ENCODE results near the gene NDUFV3. TPM values are rescaled to one million over a fixed set of nuclear protein-coding genes. Genes with fewer than 3 reads are reported as not detected.

NDUFV3 gene
- 27.3 and 32.9 TPM in 2 replicates for polyA plus RNA-seq (2012; rRNA removed)
- polyA plus RNA-seq (2012; cell fraction: cytosol; rRNA removed) = 22.8 and 24.3 TPM in 2 replicates
- polyA plus RNA-seq (2012; cell fraction: nucleus; rRNA removed) = 26.2 and 27.4 TPM in 2 replicates

DNA sequence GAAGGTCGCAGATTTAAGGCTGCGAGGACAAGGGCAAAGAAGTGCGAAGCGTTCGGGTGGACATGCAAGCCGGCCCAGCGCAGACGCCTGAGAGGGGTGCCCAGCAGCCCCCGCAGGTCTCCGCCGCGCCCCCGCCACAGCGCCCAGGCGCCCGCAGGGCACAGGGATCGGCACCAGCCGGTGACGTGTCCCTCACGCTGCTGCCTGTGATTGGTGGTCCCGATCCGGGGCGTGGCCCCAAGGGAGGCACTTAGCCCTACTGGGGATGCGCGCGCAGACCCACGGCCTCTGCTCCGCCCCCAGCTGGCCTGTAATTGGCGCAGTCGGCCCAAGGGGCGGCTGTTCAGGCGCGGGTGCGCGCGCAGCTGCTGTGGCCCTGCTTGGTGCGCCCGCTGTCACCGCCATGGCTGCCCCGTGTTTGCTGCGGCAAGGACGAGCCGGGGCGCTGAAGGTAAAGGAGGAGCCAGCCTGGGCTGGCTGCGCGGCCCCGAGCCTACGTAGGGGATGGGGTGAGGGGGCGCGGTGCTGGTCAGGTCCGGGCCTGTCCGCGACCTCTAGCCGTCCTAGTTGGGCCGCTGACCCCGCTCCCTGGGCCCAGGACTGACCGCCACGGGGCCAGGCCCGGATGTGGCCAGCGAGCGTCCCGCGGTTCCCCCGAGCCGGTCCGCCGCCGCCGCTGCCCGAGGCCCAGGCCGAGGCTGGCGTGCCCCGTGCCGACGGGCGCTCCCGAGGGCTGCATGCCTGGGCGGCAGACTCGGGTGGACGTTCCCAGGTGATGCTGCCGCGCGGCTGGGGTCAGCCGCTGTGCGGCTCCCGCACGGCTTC lies at the start of gene NDUFV3:
Gene NDUFV3, plus strand, starts transcription at position 379 of the 825 bp plus-strand sequence. Its CDS starts 25 bp downstream, at position 404.
- ChIA-PET POLR2A (interaction anchor here (0.7 to 1.5 kb wide), 5 partner anchors 14 to 300 kb away, joined by 3 to 4 read pairs (median 3); partner anchors contain the start of genes PDE9A, PKNOX1 and WDR4), CTCF (interaction anchor here (0.8 to 1.3 kb wide), 2 partner anchors 16 to 239 kb away, joined by 3 to 4 read pairs; partner anchors contain the start of gene PDE9A)
- peaks cover 5% of the 10 kb centered on the region; the same call in 1 of the 2 replicates for H4K20me1 ChIP-seq (ENCODE audit: insufficient read depth)
- H3K4me2 ChIP-seq = peak within 1 kb of the TSS; percentile 94
- peaks cover 8 to 22% of the 10 kb centered on the region in 2 experiments for H3K36me3 ChIP-seq (replicated peaks in 1 of 2; ENCODE audit: control insufficient read depth in 1 of 2, insufficient read depth in 2 of 2, low read length in 1 of 2)
- H3K4me1 ChIP-seq (ENCODE audit: control insufficient read depth in 1 of 2, insufficient read depth in 2 of 2, low read depth in 1 of 2, low read length in 1 of 2) = peaks cover 4 to 5% of the 10 kb centered on the region in 2 experiments; a peak in 2 of 4 replicates
- H3K9ac ChIP-seq = peak within 1 kb of the TSS; percentile 92
- H3K9me2 ChIP-seq = no peaks in the 10 kb centered on the region
- H3K27me3 ChIP-seq (ENCODE audit: insufficient read depth) = no peaks in the 10 kb centered on the region
- TF ChIP-seq JUND (IDR thresholded peaks at IDR 0.05) (no peak), TEAD4 (IDR thresholded peaks at IDR 0.05; ENCODE audit: borderline replicate concordance, insufficient read depth) (no peak), GATA2 (CRISPR knock-in tag; IDR thresholded peaks at IDR 0.05) (no peak), POLR2AphosphoS5 (IDR thresholded peaks at IDR 0.05; ENCODE audit: low read depth, low read length) (peak; percentile 86), NRF1 (IDR thresholded peaks at IDR 0.05; ENCODE audit: low read depth, low read length) (peak; percentile 78), NFIC (IDR thresholded peaks at IDR 0.05; ENCODE audit: borderline replicate concordance) (no peak), TAF1 (IDR thresholded peaks at IDR 0.05; ENCODE audit: borderline replicate concordance, low read depth, low read length) (peak; percentile 69), MXI1 (IDR thresholded peaks at IDR 0.05; ENCODE audit: low read depth, low read length) (peak; percentile 92), RCOR1 (IDR thresholded peaks at IDR 0.05; ENCODE audit: low read length) (peak; percentile 12; the same call in 1 of the 2 replicates), SIN3A (IDR thresholded peaks at IDR 0.05; ENCODE audit: borderline replicate concordance, low read depth, low read length) (no peak; the same call in none of the 2 replicates), RFX5 (IDR thresholded peaks at IDR 0.05; ENCODE audit: low read length) (peak; percentile 92), YY1 (IDR thresholded peaks at IDR 0.05; ENCODE audit: low read depth) (peak; percentile 89), FOXJ3 (CRISPR knock-in tag; IDR thresholded peaks at IDR 0.05) (no peak)
- TF ChIP-seq, protein P1, sequence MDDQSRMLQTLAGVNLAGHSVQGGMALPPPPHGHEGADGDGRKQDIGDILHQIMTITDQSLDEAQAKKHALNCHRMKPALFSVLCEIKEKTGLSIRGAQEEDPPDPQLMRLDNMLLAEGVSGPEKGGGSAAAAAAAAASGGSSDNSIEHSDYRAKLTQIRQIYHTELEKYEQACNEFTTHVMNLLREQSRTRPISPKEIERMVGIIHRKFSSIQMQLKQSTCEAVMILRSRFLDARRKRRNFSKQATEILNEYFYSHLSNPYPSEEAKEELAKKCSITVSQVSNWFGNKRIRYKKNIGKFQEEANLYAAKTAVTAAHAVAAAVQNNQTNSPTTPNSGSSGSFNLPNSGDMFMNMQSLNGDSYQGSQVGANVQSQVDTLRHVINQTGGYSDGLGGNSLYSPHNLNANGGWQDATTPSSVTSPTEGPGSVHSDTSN (IDR thresholded peaks at IDR 0.05) = no peak
- TF ChIP-seq, protein P2, sequence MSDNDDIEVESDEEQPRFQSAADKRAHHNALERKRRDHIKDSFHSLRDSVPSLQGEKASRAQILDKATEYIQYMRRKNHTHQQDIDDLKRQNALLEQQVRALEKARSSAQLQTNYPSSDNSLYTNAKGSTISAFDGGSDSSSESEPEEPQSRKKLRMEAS (IDR thresholded peaks at IDR 0.05; ENCODE audit: low read depth) = peak; percentile 60
- peaks cover 42% of the 10 kb centered on the region for H3K79me2 ChIP-seq (ENCODE audit: insufficient read depth)
- H3F3A ChIP-seq (replicated peaks; ENCODE audit: insufficient read depth) = peaks cover 23% of the 10 kb centered on the region
- H3K9me3 ChIP-seq = no peaks in the 10 kb centered on the region
- H3K27ac ChIP-seq (ENCODE audit: low read depth in 2 of 2, low read length in 1 of 2) = peak within 1 kb of the TSS; percentile 85 to 92
- 0% methylated on average over 2 of the region's 87 CpGs for WGBS (ENCODE audit: low lambda C conversion rate)
- peak within 1 kb of the TSS; percentile 69 for H2AFZ ChIP-seq (ENCODE audit: low read depth)
- peak within 1 kb of the TSS; percentile 78 to 92 for H3K4me3 ChIP-seq (ENCODE audit: low read depth in 2 of 2, low read length in 1 of 2)
- peak; percentile 99 for DNase-seq

Data from SK-N-SH (cell line).